Epithelial cell of esophagus (primary cell): ENCODE results near the gene CACTIN.
"Not testable (repeated sequence)": the region's sequence is repeated elsewhere in the genome, so short reads cannot be mapped to it uniquely, and the experiment has no call there.

Source experiments
- DNase-seq: peaks from one replicate; pipeline ENCODE4 v3.0.0; 2010; ENCODE audit warnings: low read depth
- H3K4me3 ChIP-seq: 2 replicates; pipeline ENCODE4 v1.5.1; 2011; ENCODE audit warnings: mild to moderate bottlenecking, low read length, control low read depth
- TF ChIP-seq, protein P1 (sequence below): IDR thresholded peaks from 2 replicates; pipeline ENCODE4 v1.5.1; 2011; ENCODE audit warnings: low read depth, mild to moderate bottlenecking, low read length, control low read depth, inconsistent platforms; ENCODE audit not compliant: insufficient read depth; ENCODE audit errors: missing control alignments

CACTIN gene

DNA sequence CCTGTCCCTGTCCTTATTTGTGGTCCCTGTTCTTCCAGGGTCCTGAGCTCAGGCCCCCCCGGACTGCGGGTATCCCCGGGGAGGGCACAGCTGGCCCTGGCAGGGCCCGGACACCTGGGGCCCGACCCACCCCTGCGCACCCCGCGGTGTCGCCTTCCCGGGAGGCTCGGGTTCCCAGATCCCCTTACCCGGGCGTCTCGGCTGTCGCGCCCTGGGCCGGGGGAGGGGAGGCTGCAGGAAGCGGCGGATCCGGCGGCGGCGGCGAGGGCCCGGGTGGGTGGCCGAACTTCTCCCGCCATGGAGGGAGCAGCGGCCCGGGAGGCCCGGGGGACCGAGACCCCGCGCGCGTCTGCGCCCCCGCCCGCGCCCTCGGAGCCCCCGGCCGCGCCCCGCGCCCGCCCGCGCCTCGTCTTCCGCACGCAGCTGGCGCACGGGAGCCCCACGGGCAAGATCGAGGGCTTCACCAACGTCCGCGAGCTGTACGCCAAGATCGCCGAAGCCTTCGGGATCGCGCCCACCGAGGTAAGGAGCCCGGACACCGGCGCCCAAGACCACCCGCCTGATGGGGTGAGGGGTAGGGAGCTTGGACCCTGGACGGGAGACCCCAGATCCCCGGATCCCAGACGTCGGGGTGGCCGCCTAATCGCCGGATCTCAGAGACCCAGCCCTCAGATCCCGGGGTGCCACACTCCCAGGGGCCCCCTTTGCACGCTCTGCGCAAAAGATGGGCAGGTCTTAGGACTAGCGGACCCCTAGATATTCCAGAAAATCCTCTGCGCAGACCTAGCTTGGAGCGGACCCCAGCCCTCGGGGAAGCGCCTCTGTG, 41.1 kb downstream of the CACTIN start, which contains the start of gene GIPC3:
Gene GIPC3 (plus strand): TSS at position 178 of the 826 bp plus-strand sequence. CDS start 120 bp downstream, at position 298.
- TF ChIP-seq, protein P1, sequence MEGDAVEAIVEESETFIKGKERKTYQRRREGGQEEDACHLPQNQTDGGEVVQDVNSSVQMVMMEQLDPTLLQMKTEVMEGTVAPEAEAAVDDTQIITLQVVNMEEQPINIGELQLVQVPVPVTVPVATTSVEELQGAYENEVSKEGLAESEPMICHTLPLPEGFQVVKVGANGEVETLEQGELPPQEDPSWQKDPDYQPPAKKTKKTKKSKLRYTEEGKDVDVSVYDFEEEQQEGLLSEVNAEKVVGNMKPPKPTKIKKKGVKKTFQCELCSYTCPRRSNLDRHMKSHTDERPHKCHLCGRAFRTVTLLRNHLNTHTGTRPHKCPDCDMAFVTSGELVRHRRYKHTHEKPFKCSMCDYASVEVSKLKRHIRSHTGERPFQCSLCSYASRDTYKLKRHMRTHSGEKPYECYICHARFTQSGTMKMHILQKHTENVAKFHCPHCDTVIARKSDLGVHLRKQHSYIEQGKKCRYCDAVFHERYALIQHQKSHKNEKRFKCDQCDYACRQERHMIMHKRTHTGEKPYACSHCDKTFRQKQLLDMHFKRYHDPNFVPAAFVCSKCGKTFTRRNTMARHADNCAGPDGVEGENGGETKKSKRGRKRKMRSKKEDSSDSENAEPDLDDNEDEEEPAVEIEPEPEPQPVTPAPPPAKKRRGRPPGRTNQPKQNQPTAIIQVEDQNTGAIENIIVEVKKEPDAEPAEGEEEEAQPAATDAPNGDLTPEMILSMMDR, result no peak
- H3K4me3 ChIP-seq, result no peak within 1 kb of the TSS
- DNase-seq, result no peak

DNA sequence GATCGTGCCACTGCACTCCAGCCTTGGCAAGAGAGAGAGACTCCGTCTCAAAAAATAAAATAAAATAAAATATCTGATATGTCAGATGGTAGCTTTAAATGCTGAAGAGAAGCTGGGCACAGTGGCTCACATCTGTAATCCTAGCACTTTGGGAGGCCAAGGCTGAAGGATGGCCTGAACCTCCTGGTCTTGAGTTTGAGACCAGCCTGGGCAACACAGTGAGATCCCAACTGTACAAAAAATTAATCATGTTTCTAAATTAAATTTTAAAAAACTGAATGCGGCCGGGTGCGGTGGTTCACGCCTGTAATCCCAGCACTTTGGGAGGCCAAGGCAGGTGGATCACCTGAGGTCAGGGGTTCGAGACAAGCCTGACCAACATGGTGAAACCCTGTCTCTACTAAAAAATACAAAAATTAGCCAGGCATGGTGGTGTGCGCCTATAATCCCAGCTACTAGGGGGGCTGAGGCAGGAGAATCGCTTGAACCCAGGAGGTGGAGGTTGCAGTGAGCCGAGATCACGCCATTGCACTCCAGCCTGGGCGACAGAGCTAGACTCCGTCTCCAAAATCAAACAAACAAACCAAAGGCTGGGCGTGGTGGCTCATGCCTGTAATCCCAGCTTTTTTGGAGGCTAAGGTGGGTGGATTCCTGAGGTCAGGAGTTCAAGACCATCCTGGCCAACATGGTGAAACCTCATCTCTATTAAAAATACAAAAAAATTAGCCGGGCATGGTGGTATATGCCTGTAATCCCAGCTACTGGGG, 42.4 kb downstream of the CACTIN start:
- not testable (repeated sequence) for H3K4me3 ChIP-seq, DNase-seq

DNA sequence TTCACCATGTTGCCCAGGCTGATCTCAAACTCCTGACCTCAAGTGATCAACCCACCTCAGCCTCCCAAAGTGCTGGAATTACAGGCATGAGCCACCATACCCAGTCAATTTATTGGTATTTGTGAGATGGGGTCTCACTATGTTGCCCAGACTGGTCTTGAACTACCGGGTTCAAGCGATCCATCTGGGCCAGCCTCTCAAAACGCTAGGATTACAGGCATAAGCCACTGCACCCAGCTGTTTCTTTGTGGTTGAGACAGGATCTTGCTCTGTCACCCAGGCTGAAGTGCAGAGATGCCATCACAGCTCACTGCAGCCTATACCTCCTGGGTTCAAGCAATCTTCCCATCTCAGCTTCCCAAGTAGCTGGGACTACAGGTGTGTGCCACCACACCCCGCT, 44.8 kb downstream of the CACTIN start:
- H3K4me3 ChIP-seq, DNase-seq: not testable (repeated sequence)

DNA sequence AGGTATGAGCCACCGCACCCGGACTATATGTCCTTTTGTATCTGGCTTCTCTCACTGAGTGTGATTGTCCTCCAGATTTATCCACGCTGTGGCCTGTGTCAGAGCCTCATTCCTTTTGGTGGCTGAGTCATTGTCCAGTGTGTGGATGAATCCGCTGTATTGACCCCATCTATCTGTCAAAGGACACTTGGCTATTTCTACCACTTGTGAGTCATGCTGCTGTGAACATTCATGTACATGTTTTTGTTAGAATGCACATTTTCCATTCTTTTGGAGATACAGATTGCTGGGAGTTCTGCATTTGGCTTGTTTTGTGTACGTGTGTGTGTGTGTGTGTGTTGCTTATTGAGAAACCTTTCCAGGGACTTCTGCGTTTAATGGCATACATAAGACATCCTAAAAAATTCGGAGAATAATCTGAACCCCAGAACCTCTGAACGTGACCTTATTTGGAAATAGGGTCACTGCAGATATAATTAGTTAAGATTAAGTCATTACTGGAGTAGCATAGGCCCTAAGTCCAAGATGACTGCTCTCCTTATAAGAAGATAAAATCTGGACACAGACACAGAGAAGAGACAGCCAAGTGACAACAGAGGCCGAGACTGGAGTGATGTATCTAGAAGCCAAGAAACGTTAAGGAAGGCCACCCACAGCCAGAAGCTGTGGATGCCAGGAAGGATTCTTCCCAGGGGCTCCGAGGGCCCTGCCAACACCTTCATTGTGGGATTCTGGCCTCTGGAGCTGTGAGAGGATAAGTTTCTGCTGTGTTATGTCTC, 46.2 kb downstream of the CACTIN start:
- DNase-seq, result peak; percentile 20
- H3K4me3 ChIP-seq, result no peak overlapping the region
- TF ChIP-seq, protein P1, result no peak

DNA sequence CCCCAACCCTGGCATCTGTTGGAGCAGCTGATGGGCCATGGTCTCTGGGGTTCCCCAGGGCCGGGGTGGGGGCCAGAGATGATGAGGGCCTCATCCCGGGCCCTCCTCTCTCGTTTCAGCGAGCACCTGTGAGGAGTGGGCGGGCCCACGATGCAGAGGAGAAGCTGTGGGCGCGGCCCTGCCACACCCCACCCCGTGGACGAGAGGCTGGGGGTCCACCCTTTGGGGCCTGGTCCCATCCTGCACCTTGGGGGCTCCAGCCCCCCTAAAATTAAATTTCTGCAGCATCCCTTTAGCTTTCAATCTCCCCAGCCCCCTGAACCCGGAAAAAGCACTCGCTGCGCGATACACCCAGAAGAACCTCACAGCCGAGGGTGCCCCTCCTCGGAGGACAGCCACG, 48.2 kb downstream of the CACTIN start:
- TF ChIP-seq, protein P1, result no peak
- no peak overlapping the region for H3K4me3 ChIP-seq
- DNase-seq, result no peak

DNA sequence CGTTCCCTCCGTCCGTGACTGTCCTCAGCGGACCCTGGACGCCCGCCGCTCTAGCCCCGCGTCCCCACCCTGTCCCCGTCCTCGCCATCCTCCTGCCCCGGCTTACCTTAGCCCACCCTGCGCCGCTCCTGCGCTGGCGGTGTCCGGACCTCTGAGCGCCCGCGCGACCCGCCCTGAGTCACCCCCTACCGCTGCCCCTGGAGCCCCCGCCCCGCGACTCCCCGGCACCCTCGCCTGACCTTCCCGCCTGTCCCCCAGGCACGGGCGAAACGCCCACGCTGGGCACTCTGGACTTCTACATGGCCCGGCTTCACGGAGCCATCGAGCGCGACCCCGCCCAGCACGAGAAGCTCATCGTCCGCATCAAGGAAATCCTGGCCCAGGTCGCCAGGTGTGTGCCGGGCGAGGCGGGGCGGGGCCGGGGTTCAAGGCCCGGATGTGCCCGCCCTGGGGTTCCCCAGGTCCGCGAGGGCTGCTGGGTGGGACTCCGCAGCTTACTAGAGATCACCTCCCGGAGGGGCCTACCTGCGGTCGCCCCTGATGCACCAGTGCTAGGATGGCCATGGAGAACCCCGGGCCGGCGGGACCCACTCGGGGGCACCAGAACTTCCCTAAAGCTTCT, 48.8 kb downstream of the CACTIN start:
- H3K4me3 ChIP-seq, result no peak overlapping the region
- no peak for DNase-seq
- TF ChIP-seq, protein P1, result no peak

DNA sequence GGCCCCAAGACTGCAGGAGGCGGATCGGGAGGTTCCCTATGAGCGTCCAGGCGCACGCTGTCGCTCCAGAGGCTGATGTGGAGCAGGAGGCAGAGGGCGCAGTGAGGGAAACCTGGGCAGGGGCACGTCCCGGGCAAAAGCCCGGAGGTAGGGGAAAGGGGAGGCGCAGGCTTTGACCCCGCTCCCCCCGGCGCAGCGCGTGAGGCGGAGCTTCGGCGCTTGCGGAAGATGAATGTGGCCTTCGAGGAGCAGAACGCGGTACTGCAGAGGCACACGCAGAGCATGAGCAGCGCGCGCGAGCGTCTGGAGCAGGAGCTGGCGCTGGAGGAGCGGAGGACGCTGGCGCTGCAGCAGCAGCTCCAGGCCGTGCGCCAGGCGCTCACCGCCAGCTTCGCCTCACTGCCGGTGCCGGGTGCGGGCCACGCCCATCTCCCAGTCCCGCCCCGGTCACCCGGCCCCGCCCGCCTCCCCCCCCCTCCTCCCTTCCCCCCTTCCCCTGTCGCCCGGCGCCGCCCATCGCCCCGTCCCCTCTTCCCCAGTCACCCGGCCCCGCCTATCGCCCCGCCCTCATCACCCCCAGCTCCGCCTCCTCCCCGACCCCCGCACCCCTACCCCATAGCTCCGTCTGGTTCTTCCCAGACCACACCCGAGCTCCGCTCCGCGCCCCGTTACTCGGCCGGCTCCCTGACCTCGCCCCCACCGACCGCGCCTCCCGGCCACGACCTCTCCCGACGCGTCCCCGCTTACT, 49.7 kb downstream of the CACTIN start:
- TF ChIP-seq, protein P1, result no peak
- peak; percentile 36 for DNase-seq
- H3K4me3 ChIP-seq, result no peak overlapping the region
